Activated T-helper 1 cell treated with anti-CD3 and anti-CD28 coated beads, Interleukin-2, amount 50 U/mL, for 16 hours (primary cell): ENCODE measurements around the gene CEL.

ENCODE experiments used
- DNase-seq, 2 donors: peaks; one replicate each; pipeline ENCODE4 v3.0.0-alpha.2; 2020; ENCODE audit warnings: low read depth in 1 of 2, low spot score in 1 of 2

The CEL gene

GRCh38 chr9:133115604-133116345, 54.0 kb downstream of the CEL start:
- peak in 1 of 2 donors; percentile 47 for DNase-seq

DNA sequence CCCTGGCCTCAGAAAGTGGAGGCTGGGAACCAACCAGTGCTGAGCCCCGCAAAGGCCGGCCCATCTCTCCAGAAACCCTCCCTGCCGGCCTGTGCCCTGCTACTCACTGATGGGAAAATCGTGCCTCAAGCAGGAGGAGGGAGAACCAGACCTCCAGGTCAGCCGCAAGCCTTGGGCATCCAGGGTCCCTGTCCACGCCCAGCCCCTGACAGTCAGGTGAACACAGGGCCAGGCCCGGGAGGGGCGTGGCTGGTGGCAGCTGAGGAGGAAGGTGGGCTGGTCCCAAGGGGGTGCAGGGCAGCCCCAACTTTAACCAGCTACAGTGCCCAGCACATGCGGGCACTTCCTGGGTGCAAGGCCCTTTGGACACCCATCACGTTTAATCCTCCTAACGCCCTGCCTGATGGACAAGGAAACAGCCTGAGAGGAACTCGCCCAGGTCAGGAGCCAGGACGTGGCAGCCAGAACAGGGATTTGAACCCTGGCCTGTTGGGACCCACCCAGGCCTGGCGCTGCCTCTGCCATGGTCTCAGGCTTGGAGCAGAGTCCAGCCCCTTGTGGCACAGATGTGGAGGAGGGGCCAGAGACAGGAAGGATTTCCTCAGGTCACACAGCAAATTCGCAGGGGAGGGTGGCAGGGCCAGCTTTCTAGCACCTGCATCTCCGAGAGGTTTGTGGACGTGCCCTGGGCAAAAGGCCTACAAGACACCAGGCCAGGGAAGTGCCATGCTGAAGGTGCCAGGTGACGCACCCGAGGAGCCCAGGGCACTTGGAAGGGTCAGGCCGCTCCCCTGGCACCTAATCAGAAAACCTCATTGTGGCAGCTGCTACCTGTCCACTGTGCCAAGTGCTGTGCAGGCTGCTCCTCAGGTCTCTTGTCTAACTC, 54.8 kb downstream of the CEL start:
- DNase-seq: no peak

DNA sequence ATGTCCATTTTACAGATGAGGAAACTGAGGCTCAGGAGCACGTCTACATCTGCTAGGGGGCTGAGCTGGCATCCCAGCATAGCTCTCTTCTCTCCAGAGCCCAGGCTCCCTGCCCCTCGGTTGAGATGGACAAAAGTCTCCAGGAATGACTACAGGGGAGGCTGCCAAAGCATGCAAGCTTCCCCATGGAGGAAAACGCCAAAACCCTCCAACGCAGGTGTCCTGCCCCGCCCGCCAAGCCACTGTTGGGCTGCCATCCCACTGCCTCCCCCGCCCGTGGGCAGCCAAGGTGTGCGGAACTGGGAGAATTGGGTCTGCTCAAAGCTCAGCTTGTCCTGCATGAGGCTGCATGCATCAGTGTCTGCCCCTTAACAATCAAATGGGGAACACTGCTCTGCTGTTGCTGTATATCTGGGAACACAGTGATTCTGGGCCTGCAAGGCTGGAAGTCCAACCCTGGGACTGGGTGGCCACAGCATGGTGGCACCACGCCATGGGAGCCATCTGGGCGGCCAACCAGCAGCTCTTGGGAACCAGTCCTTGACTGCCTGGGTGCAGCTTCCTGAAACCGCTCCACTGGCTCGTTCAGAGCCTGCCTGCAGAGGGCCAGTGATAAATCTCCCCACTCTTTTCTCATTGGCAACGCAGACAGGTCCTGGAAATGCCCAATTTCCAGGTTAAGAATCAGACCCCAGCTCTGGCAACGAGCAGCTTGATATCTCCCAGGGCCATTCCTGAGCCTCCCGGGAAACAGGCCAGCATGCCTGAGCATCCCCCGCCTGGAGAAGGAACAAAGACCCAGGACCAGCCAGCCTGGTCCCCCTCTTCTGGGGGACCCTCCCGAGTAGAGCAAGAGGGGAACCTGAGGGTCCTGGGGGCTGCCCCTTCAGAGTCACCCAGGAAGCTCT, 55.7 kb downstream of the CEL start:
- DNase-seq: no peak

DNA sequence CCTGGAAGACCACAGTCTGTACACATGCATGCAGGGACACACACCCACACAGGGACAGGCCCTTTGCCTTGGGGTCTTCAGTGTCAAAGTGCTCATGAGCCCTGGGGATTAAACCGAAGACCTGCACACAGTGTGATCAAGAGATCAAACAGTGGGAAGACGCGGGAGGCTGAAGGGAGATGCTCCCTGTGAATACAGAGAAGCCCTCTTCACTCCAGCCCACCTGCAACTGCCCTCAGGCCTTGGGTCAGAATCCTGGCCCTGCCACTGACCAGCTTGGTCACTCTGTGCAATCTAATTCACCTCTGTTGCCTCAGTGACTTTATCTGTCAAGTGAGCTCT, 56.4 kb downstream of the CEL start:
- no peak for DNase-seq

DNA sequence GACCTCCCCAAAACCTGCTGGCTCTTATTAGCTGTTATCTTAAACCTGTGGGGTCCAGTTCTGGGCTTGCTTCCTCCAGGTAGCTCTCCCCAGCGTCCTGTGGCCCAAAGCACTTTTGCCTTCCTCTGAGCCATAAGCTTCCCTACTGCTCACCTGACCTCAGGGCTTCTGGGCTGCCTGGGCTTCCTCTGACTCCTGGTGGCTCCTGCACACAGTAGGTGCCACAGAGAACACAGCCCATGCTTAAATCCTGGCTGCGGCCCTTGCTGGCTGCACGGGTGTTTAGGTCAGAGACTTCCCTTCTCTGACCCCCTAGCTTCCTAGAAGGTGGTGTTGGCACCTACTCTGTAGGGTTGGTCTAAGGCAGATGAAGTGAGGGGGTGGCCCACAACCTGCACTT, 56.8 kb downstream of the CEL start:
- no peak for DNase-seq

DNA sequence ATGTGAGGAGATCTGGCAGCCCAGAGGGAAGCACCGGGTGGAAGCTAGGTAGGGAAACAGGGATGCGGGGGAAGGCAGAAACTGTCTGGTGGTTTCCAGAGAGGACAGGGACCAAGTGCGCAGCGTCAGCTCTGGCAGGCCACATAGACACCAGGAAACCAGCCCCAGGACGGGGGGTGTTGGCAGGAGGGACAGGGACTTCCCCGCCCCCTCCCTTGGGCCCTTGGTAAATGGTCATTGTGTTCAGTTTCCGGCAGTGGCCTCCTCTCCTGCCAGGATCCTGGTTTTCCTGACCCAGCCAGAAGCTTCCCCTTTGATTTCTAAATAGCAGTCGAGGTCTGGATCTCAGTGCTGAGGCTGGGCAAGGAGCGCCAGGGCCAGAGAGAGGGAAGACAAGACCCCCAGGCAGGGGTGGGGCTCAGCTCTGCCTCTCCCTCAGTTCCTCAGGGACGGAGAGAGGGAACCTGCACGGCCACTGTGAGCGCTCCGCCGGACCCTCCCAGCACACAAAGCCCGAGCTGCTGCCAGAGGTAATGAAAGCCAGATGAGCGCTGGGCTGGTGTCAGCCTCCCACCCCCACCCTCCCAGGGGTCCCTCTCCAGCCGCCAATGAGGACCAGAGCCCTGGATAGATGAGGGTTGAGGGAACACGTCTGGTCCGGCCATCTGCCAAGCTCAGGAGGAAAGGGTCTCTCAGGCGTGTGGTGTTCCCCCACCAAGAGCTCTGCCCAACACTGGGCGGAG, 57.5 kb downstream of the CEL start:
- DNase-seq: no peak

DNA sequence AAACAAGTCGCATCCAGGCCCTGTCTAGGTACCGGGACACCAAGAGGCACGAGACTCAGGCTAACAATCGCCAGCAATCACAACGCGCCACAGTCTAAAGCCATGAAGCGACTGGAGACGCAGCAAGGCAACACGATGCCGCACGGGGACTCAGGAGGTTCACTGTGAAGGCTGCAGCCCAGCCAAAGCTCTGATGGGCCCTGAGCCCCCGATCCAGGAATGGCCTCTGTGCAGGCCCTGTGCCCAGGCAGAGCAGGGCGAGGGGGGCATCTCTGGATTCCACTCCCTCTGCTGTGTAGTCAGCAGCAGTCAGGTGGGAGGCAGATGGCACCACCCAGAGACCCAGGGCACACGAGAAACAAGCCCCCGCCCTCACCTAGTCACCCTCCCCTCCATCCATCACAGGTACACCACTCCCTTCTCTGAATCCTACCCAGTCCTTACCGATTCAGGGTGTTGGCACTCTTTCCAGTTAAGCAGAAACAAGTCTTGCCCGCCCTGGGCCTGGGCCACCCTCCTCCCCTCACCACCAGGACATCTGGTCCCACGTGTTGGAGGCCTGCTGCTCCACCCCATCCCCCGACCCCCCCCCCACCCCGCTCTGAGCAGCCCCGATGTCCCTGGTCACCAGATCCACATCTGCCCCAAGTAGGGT, 58.2 kb downstream of the CEL start:
- DNase-seq: no peak

DNA sequence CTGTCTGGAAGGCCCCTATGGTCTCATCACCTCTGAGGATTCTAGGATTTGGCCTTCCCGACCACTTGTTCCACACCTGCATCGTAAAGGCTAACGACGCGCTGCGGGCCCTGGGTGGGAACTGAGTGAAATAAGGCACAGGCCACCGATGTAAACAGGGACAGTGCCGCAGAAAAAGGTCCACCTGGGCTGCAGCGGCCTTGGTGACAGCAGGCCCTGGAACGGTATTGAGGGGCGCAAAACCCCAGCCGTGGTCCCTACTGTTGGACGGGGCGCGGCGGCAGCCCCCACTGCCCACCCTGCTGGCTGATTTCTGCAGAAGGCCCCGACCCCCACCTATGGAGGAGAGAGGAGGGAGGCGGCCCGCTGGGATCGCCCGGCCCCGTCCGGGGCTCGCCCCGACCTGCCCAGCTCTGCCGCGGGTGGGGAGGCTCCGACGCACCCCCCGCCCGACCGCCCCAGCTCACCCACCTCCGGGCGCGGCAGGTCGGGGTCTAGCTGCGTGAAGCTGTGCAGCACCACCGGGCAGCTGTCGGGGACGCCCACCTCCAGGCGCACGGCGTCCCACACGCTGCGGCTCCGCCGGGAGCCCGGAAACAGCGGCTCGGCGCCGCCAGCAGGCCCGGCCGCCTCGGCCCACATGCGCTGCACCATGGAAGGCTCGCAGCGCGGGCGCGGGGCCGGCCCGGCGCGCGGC, 58.9 kb downstream of the CEL start:
- no peak for DNase-seq
